Activated T-cell treated with anti-CD3 and anti-CD28 coated beads, Interleukin-2, amount 50 U/mL, for 24 hours (primary cell): ENCODE measurements around the gene CORO1C.
"Not testable (repeated sequence)": the region's sequence is repeated elsewhere in the genome, so short reads cannot be mapped to it uniquely, and the experiment has no call there.

ENCODE experiments used
- DNase-seq: peaks from one replicate; pipeline ENCODE4 v3.0.0-alpha.2; 2020
- H3K27ac Mint-ChIP-seq: 2 replicates; pipeline ENCODE4 v1.8.0; 2020; ENCODE audit warnings: mild to moderate bottlenecking, mixed read lengths
- H3K27me3 Mint-ChIP-seq: 2 replicates; pipeline ENCODE4 v1.8.0; 2020; ENCODE audit warnings: mixed read lengths
- H3K36me3 Mint-ChIP-seq: 2 replicates; pipeline ENCODE4 v1.8.0; 2020; ENCODE audit warnings: low read depth, mixed read lengths
- H3K4me1 Mint-ChIP-seq: 2 replicates; pipeline ENCODE4 v1.8.0; 2020; ENCODE audit warnings: low read depth, mixed read lengths
- H3K4me3 Mint-ChIP-seq: 2 replicates; pipeline ENCODE4 v1.8.0; 2020; ENCODE audit warnings: mild to moderate bottlenecking, moderate library complexity, mixed read lengths
- H3K9me3 Mint-ChIP-seq: 2 replicates; pipeline ENCODE4 v1.8.0; 2020; ENCODE audit warnings: mixed read lengths

The CORO1C gene

DNA sequence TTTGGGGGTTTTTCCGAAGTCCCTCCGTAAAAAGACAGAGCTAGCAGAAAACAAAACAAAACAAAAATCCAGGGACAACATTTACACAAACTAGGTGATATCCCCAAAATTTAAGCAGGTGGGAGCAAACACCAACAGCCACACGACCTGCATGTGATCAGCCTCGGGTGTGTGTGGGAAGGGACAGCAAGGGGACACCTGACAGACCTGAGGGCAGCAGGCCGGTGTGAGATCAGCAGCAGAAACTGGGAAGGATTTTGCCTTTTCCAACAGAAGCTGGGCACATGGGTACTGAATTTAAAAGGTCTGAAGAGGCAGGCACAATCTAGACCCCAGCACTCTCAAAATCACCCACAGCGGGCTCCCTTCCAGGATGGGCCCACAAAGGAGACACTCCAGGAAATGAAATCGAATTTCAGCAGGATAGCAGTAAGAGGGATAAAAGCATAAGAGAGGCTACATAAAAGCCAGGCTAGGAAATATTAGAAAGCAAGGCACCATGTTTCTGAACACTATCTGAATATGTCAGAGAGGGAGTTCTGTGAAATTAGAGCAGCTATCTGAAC, 61.2 kb downstream of the CORO1C start:
- H3K27me3 Mint-ChIP-seq = no peaks in the 10 kb centered on the region
- no peak overlapping the region for H3K4me3 Mint-ChIP-seq
- peaks cover 4% of the 10 kb centered on the region for H3K4me1 Mint-ChIP-seq
- H3K9me3 Mint-ChIP-seq = no peaks in the 10 kb centered on the region
- H3K36me3 Mint-ChIP-seq = peaks cover 8% of the 10 kb centered on the region
- no peak for DNase-seq
- no peak overlapping the region for H3K27ac Mint-ChIP-seq

DNA sequence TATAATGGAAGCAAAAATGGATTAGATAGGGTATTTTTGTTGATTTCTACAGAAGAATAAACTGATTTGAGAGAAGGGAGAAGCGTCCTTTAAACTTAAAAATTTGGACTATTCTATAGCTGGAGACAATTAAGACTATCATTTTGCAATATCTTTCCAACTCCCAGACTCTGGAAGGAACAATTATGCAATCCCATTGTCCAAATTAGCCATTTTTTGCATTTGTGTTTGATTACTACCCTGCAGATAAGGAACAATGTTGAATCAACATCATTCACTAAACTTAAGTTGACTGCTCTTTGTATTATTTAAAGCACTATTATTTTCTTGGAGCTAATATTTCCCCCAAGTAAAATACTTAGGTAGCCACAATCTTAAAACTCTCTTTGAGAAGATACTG, 62.8 kb downstream of the CORO1C start:
- H3K27me3 Mint-ChIP-seq = no peaks in the 10 kb centered on the region
- H3K4me1 Mint-ChIP-seq = peaks cover 18% of the 10 kb centered on the region
- no peak overlapping the region for H3K4me3 Mint-ChIP-seq
- H3K36me3 Mint-ChIP-seq = no peaks in the 10 kb centered on the region
- no peak for DNase-seq
- H3K27ac Mint-ChIP-seq = no peak overlapping the region
- H3K9me3 Mint-ChIP-seq = no peaks in the 10 kb centered on the region

DNA sequence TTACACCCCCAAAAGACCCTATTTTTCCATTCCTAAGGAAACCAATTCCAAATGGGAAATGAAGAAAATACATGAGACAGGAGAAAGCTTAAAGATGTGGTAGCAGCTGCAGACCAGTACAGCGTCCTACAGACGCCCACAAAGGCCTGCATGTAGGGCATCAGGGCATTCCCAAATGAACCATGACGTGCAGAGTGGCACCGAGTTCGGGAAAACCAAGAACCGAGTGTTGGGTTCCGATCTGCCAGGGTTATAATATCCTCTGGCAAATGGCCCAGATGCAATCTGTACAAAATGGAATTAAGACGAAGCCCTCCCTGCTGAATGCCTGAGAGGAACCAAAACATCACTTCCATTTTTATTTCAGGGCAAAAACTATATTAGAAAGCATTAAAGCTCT, 63.3 kb downstream of the CORO1C start:
- no peak for DNase-seq
- no peaks in the 10 kb centered on the region for H3K36me3 Mint-ChIP-seq
- no peaks in the 10 kb centered on the region for H3K27me3 Mint-ChIP-seq
- peaks cover 23% of the 10 kb centered on the region for H3K4me1 Mint-ChIP-seq
- no peak overlapping the region for H3K27ac Mint-ChIP-seq
- H3K4me3 Mint-ChIP-seq = no peak overlapping the region
- H3K9me3 Mint-ChIP-seq = no peaks in the 10 kb centered on the region

DNA sequence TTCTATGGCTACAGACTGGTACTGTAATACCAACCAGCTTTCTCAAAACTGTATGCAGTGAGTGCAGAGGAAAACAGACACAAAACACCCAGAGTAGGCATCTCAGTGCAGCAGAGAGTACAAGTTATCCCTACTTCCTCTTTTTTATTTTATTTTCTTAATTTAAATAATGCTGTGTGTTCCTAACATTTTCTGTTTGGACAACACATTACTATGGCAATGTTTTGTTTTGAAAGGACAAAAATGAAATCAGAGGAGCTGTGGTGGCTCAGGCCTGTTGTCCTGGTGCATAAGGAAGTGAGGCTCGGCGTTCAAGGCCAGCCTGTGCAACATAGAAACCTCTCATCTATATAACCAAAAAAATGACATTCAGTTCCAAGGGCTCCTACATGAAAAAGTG, 64.0 kb downstream of the CORO1C start:
- no peaks in the 10 kb centered on the region for H3K36me3 Mint-ChIP-seq
- H3K27ac Mint-ChIP-seq = no peak overlapping the region
- DNase-seq = no peak
- H3K4me3 Mint-ChIP-seq = no peak overlapping the region
- H3K27me3 Mint-ChIP-seq = no peaks in the 10 kb centered on the region
- H3K4me1 Mint-ChIP-seq = peaks cover 28% of the 10 kb centered on the region
- no peaks in the 10 kb centered on the region for H3K9me3 Mint-ChIP-seq

DNA sequence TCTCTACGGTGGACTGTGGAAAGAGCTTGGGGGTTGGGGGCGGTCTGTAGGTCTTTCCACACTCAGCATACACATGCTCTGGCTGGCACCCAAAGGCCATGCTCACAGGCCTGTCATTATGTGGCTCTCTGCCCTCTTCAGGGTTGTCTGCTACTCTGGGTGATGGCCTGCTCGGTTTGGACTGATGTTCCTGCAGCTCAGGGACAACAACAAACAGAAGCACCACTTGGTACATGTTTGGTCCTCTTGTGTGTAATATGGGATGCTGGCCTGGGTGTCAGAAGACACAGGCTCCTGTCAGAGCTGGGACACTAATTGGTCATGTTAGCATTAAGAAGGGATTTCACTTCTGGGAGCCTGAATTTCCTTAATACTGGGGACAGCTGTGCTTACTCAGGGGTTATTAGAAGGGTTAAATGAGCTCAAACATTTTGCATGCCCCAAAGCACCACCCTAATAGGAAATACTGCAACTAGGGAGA, 64.9 kb downstream of the CORO1C start:
- no peak overlapping the region for H3K4me3 Mint-ChIP-seq
- no peaks in the 10 kb centered on the region for H3K9me3 Mint-ChIP-seq
- H3K36me3 Mint-ChIP-seq = no peaks in the 10 kb centered on the region
- H3K4me1 Mint-ChIP-seq = peaks cover 28% of the 10 kb centered on the region
- peak overlapping the region; percentile 5 for H3K27ac Mint-ChIP-seq
- DNase-seq = no peak
- no peaks in the 10 kb centered on the region for H3K27me3 Mint-ChIP-seq

DNA sequence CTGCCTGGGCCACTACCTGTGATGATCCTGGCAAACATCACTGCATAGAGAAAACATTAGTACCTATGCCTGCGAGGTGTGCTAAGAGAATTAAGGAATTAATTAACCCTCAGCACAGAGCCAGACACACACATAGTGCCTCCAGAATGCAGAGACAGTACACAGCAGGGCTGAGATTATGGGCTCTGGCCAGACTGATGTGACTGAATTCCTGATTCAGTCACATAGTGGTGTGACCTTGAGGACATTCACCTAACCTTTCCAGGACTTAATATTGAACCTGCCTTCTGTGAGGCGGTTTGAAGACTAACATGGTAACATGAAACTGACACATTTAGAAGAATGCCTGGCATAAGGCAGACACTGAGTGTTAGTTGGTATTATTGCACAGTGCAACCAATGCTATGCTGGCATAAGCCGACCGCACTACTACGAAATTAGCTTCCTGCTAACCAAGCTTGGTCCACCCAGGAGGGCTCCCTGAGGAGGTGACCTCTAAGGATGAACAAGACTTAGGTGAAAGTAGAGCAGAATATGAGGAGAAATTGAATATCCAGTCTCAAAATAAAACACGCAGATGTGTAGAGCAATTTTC, 65.6 kb downstream of the CORO1C start:
- H3K4me1 Mint-ChIP-seq = peaks cover 31% of the 10 kb centered on the region
- no peak for DNase-seq
- H3K9me3 Mint-ChIP-seq = no peaks in the 10 kb centered on the region
- H3K36me3 Mint-ChIP-seq = no peaks in the 10 kb centered on the region
- H3K4me3 Mint-ChIP-seq = no peak overlapping the region
- no peaks in the 10 kb centered on the region for H3K27me3 Mint-ChIP-seq
- H3K27ac Mint-ChIP-seq = no peak overlapping the region

DNA sequence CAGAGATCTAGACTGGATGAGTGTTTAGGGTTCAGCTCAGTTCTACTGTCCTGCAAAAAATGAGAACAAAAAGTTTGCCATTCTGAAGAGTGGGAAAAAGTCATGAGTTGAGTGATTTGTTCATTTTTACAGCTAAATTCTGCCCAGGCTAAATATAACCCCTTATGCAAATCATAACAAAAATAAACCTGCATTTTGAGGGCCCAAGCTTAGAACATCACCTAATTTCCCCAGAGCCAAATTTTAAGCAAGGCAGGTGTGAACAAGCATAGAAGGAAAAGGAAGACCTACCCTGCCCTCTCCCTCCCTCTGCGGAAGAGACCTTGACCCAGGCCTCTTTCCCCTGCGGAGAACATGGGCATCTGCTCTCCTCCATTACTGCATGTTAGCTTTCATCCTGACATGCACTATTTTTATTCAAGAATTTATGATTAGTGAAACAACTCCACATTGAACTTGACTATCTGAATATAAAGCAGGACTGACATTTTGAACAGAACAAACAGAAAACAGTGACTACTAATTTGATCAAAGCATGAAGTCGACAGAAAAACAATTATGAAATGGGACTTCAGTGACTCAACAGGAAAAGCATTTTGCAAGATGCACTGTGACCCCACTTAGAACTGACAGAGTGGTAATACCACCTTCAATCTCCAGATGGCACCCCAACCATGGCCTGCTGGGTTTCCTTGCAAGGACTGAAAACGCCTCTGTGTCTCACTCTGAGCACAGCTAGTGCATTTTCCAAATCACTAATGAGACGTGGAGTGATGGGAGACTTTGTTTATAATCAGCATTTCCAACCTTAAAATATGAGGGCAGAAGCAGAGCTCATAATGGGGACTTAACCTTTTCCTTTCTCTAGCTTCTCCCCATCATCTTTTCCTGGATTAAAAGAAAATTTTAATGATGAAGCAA, 66.7 kb downstream of the CORO1C start:
- Mint-ChIP-seq H3K27me3 (no peaks in the 10 kb centered on the region), H3K4me1 (peaks cover 31% of the 10 kb centered on the region), H3K9me3 (no peaks in the 10 kb centered on the region), H3K4me3 (peak overlapping the region; percentile 39), H3K36me3 (peaks cover 2% of the 10 kb centered on the region), H3K27ac (peak overlapping the region; percentile 91)
- DNase-seq = peak; percentile 80

DNA sequence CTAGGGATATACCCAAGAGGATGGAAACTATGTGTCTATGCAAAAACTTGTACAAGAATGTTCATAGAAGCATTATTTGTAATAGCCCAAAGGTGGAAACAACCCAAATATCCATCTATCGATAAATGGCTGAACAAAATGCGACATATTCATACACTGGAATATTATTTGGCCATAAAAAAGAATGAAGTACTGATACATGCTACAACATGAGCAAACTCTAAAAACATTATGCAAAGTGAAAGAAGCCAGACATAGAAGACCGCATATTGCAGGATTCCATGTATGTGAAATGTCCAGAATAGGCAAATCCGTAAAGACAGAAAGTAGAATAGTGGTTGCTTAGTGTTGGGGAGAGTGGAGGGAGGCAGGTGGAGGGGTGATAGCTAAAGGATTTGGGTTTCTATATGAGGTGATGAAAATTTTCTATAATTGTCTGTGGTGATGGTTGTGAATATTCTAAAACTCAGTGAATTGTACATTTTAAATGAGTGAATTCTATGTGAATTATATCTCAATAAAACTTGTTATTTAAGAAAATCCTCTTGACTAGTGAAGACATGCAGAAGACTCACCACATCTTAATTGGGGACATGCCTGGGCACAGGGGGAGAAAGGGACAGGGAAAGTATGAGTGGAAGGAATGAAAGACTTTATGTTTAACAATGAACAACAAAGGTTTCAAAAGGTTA, 67.8 kb downstream of the CORO1C start:
- Mint-ChIP-seq H3K27me3 (no peaks in the 10 kb centered on the region), H3K27ac (peak overlapping the region; percentile 24), H3K4me3 (no peak overlapping the region), H3K36me3 (peaks cover 11% of the 10 kb centered on the region), H3K4me1 (peaks cover 31% of the 10 kb centered on the region), H3K9me3 (no peaks in the 10 kb centered on the region)
- no peak for DNase-seq

DNA sequence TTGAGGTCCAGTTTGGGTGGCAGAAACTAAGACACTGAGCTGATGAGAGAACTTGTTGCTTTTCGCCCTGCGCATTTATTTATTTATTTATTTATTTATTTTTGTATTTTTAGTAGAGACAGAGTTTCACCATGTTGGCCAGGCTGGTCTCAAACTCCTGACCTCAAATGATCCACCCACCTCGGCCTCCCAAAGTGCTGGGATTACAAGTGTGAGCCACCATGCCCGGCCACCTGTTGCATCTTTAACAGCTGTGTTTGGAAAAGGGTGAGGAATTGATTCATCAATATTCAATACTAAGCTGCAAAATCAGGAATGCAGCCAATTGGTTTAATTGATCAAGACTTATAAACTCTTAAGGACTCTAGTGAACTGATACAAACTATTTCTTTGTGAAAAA, 73.2 kb downstream of the CORO1C start:
- not testable (repeated sequence) for H3K27ac Mint-ChIP-seq, H3K4me3 Mint-ChIP-seq, H3K27me3 Mint-ChIP-seq, DNase-seq, H3K9me3 Mint-ChIP-seq
- H3K36me3 Mint-ChIP-seq = peaks cover 30% of the 10 kb centered on the region
- H3K4me1 Mint-ChIP-seq = peaks cover 11% of the 10 kb centered on the region

DNA sequence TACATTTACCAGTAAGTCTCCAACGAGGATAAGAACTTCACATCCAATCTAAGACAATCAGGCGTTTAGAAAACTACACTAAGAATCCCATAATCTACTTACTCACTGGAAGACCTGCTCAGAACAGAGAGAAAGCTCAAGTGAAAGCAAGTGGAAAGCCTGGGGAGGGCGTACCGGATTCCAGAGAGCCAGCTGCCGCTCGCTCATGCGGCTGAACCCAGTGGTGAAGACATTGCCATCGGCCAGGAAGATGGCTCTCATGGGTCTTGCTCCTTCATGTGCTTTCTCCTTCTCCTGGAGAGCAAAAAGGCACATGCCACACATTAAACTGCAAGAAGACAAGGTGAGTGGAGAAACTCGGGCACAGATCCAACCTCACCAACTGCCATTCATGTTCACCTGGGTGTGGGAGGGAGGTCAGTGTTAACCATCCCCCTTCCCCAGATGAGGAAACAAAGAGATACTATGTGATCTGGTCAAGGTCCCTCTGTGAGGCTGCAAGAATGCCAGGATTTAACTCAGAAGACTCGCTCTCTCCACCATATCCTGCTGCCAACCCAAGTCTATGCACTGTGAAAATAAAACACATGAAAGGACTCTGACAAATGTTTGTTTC, 74.1 kb downstream of the CORO1C start:
- H3K27ac Mint-ChIP-seq = no peak overlapping the region
- DNase-seq = no peak
- no peaks in the 10 kb centered on the region for H3K9me3 Mint-ChIP-seq
- H3K27me3 Mint-ChIP-seq = no peaks in the 10 kb centered on the region
- H3K36me3 Mint-ChIP-seq = peaks cover 33% of the 10 kb centered on the region
- H3K4me3 Mint-ChIP-seq = no peak overlapping the region
- H3K4me1 Mint-ChIP-seq = peaks cover 14% of the 10 kb centered on the region

DNA sequence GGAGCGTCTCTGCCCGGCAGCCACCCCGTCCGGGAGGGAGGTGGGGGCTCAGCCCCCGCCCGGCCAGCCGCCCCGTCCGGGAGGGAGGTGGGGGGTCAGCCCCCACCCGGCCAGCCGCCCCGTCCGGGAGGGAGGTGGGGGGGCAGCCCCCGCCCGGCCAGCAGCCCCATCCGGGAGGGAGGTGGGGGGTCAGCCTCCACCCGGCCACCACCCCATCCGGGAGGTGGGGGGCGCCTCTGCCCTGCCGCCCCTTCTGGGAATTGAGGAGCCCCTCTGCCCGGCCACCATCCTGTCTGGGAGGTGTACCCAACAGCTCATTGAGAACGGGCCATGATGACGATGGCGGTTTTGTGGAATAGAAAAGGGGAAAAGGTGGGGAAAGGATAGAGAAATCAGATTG, 75.1 kb downstream of the CORO1C start:
- Mint-ChIP-seq H3K4me1 (peaks cover 19% of the 10 kb centered on the region), H3K36me3 (peaks cover 41% of the 10 kb centered on the region)
- not testable (repeated sequence) for H3K27ac Mint-ChIP-seq, H3K27me3 Mint-ChIP-seq, DNase-seq, H3K4me3 Mint-ChIP-seq, H3K9me3 Mint-ChIP-seq

DNA sequence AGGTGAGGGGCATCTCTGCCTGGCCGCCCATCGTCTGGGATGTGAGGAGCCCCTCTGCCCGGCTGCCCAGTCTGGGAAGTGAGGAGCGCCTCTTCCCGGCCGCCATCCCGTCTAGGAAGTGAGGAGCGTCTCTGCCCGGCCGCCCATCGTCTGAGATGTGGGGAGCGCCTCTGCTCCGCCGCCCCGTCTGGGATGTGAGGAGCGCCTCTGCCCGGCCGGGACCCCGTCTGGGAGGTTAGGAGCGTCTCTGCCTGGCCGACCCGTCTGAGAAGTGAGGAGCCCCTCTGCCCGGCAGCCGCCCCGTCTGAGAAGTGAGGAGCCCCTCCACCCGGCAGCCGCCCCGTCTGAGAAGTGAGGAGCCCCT, 75.5 kb downstream of the CORO1C start:
- not testable (repeated sequence) for DNase-seq, H3K27me3 Mint-ChIP-seq, H3K9me3 Mint-ChIP-seq, H3K27ac Mint-ChIP-seq, H3K4me3 Mint-ChIP-seq
- H3K36me3 Mint-ChIP-seq = peaks cover 46% of the 10 kb centered on the region
- H3K4me1 Mint-ChIP-seq = peaks cover 17% of the 10 kb centered on the region

DNA sequence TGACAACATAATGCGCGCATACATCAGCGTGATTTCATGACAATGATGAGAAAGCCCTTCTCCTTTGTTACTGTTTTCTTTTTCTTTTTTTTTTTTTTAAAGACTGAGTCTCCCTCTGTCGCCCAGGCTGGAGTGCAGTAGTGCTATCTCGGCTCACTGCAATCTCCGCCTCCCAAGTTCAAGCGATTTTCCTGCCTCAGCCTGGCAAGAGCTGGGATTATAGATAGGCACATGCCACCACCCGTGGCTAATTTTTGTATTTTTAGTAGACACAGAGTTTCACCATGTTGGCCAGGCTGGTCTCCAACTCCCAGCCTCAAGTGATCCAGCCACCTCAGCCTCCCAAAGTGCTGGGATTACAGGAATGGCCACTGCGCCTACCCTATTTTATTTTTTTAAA, 76.7 kb downstream of the CORO1C start:
- not testable (repeated sequence) for H3K4me3 Mint-ChIP-seq, DNase-seq, H3K27ac Mint-ChIP-seq, H3K27me3 Mint-ChIP-seq, H3K9me3 Mint-ChIP-seq
- Mint-ChIP-seq H3K4me1 (peaks cover 20% of the 10 kb centered on the region), H3K36me3 (peaks cover 51% of the 10 kb centered on the region)

DNA sequence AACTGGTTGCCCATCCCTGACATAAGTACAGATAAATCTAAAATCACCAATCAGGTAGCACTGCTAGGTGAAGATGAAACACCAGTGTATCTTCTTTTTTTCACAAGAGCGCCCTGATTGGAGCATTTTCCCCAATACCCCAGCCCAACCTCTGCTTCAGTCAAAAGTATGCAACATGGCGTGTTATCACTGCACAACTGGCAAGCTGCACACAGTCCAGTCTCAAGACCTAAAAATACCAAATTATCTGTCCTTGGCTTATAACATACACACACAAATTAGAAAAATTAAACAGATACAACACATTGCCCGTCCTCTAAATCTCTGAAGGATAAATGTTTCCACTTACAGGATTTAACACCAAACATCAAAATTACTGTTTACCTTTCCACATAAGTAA, 77.4 kb downstream of the CORO1C start:
- Mint-ChIP-seq H3K27ac (peak overlapping the region; percentile 9), H3K27me3 (no peaks in the 10 kb centered on the region)
- no peak for DNase-seq

More for the DNA sequence above, 77.4 kb downstream of the CORO1C start:
- Mint-ChIP-seq H3K4me3 (no peak overlapping the region), H3K4me1 (peaks cover 27% of the 10 kb centered on the region), H3K36me3 (peaks cover 54% of the 10 kb centered on the region), H3K9me3 (no peaks in the 10 kb centered on the region)
